WTC11 (cell line): Measurements from ENCODE around the gene RAB11FIP3. TPM values are rescaled to one million over a fixed set of nuclear protein-coding genes. Genes with fewer than 3 reads are reported as not detected.
"Not testable (repeated sequence)": the region's sequence is repeated elsewhere in the genome, so short reads cannot be mapped to it uniquely, and the experiment has no call there.

Experiments
- ATAC-seq: fragments of 200-7000 bp; cut with Tn5 transposase; 2 replicates; pipeline ENCODE4 v1.10.0; 2021; ENCODE audit warnings: mild to moderate bottlenecking, moderate library complexity
- CTCF ChIA-PET: fragments of 300-600 bp; sonication (Branson Sonifier 250); formaldehyde crosslinking; loops from one replicate; lab custom pipeline; 2021; ENCODE audit warnings: antibody characterized with exemption; lab: Charles Lee
- POLR2A ChIA-PET: fragments of 350-600 bp; sonication (Branson Sonifier 250); formaldehyde crosslinking; loops from one replicate; lab custom pipeline; 2021; ENCODE audit warnings: antibody characterized with exemption; lab: Charles Lee
- DNase-seq: peaks from one replicate; pipeline ENCODE4 v3.0.0; 2021; ENCODE audit warnings: low spot score
- H3K27ac Mint-ChIP-seq: 2 replicates; pipeline ENCODE4 v1.8.0; 2021; ENCODE audit warnings: mixed read lengths
- H3K27me3 Mint-ChIP-seq: 2 replicates; pipeline ENCODE4 v1.8.0; 2021; ENCODE audit warnings: low read depth, mild to moderate bottlenecking, moderate library complexity, mixed read lengths
- H3K36me3 Mint-ChIP-seq: 2 replicates; pipeline ENCODE4 v1.8.0; 2021; ENCODE audit warnings: mixed read lengths
- H3K4me1 Mint-ChIP-seq: 2 replicates; pipeline ENCODE4 v1.8.0; 2022; ENCODE audit warnings: mixed read lengths
- H3K4me3 Mint-ChIP-seq: 2 replicates; pipeline ENCODE4 v1.8.0; 2021; ENCODE audit warnings: mild to moderate bottlenecking, moderate library complexity, mixed read lengths
- H3K9me3 Mint-ChIP-seq: 2 replicates; pipeline ENCODE4 v1.8.0; 2021; ENCODE audit warnings: mixed read lengths
- E2F1 ChIP-seq: sonication (generic); formaldehyde crosslinking; IDR thresholded peaks from 2 replicates; pipeline ENCODE4 v1.8.0; 2022; ENCODE audit warnings: mild to moderate bottlenecking, missing genetic modification reagents
- FOXP4 ChIP-seq: sonication (generic); formaldehyde crosslinking; IDR thresholded peaks from 2 replicates; pipeline ENCODE4 v1.8.0; 2022; ENCODE audit warnings: mild to moderate bottlenecking, missing genetic modification reagents
- MLX ChIP-seq: sonication (generic); formaldehyde crosslinking; IDR thresholded peaks from 2 replicates; pipeline ENCODE4 v1.8.1; 2023; ENCODE audit warnings: mild to moderate bottlenecking, missing genetic modification reagents, moderate library complexity
- SMAD3 ChIP-seq: sonication (generic); formaldehyde crosslinking; IDR thresholded peaks from 2 replicates; pipeline ENCODE4 v1.8.0; 2022; ENCODE audit warnings: missing genetic modification reagents, mild to moderate bottlenecking, borderline replicate concordance
- SMAD4 ChIP-seq: sonication (generic); formaldehyde crosslinking; IDR thresholded peaks from 2 replicates; pipeline ENCODE4 v1.8.0; 2022; ENCODE audit warnings: mild to moderate bottlenecking, missing genetic modification reagents
- STAT6 ChIP-seq: sonication (generic); formaldehyde crosslinking; conservative IDR thresholded peaks from 2 replicates; pipeline ENCODE4 v1.8.1; 2023; ENCODE audit warnings: mild to moderate bottlenecking, low read depth, missing genetic modification reagents, moderate library complexity
- ZNF138 ChIP-seq: sonication (generic); formaldehyde crosslinking; conservative IDR thresholded peaks from 2 replicates; pipeline ENCODE4 v1.8.1; 2022; ENCODE audit warnings: mild to moderate bottlenecking, moderate library complexity, missing genetic modification reagents
- ZNF219 ChIP-seq: sonication (generic); formaldehyde crosslinking; IDR thresholded peaks from 2 replicates; pipeline ENCODE4 v1.8.0; 2023; ENCODE audit warnings: missing genetic modification reagents, mild to moderate bottlenecking, borderline replicate concordance
- ZNF263 ChIP-seq: sonication (generic); formaldehyde crosslinking; IDR thresholded peaks from 2 replicates; pipeline ENCODE4 v1.8.1; 2022; ENCODE audit warnings: low read depth, mild to moderate bottlenecking, moderate library complexity, missing genetic modification reagents
- total RNA-seq: library from RNA; stranded (reverse); gene quantifications from 3 replicates; pipeline ENCODE4 v1.2.3, GENCODE V29; 2021

RAB11FIP3 gene
- total RNA-seq, 1 experiment from 2014 or later, result 38.6 TPM

GRCh38 chr16:466651-467050 lies 41.2 kb downstream of the RAB11FIP3 start (continued):
- TF ChIP-seq ZNF138 (CRISPR knock-in tag), result no peak
- TF ChIP-seq SMAD4 (CRISPR knock-in tag), result no peak

GRCh38 chr16:467249-467871 lies 41.9 kb downstream of the RAB11FIP3 start:
- POLR2A ChIA-PET, H3K9me3 Mint-ChIP-seq, H3K4me3 Mint-ChIP-seq, H3K27me3 Mint-ChIP-seq, ATAC-seq, DNase-seq, H3K36me3 Mint-ChIP-seq: not testable (repeated sequence)
- 0 out of 2 replicates have a peak, but pooled peaks have one; percentile 29 for TF ChIP-seq ZNF263
- CTCF ChIA-PET, result interaction anchor here (0.6 to 1.7 kb wide), 3 partner anchors 20 to 142 kb away, joined by 3 to 7 read pairs (median 3); no protein-coding TSS in a partner anchor
- Mint-ChIP-seq H3K27ac (peak overlapping the region; percentile 74), H3K4me1 (peaks cover 26% of the 10 kb centered on the region)

- Mint-ChIP-seq H3K4me3 (no peak overlapping the region), H3K4me1 (peaks cover 29% of the 10 kb centered on the region), H3K36me3 (no peaks in the 10 kb centered on the region), H3K27ac (peak overlapping the region; percentile 97), H3K9me3 (no peaks in the 10 kb centered on the region), H3K27me3 (no peaks in the 10 kb centered on the region)
- DNase-seq (no peak), ATAC-seq (no peak; the same call in 1 of the 2 replicates)
- CTCF ChIA-PET, result interaction anchor here (0.5 to 2.0 kb wide), 5 partner anchors 9 to 28 kb away, joined by 3 to 11 read pairs (median 3); no protein-coding TSS in a partner anchor
- TF ChIP-seq FOXP4 (CRISPR knock-in tag), result no peak
- POLR2A ChIA-PET, result interaction anchor here (0.6 kb wide), 1 partner anchor 33 kb away, joined by 5 read pairs; no protein-coding TSS in a partner anchor
Observed at GRCh38 chr16:468068-468821, 42.8 kb downstream of the RAB11FIP3 start.

GRCh38 chr16:469459-469858 lies 44.0 kb downstream of the RAB11FIP3 start:
- DNase-seq, ATAC-seq, H3K4me3 Mint-ChIP-seq, H3K9me3 Mint-ChIP-seq, POLR2A ChIA-PET, H3K27ac Mint-ChIP-seq, H3K27me3 Mint-ChIP-seq, H3K36me3 Mint-ChIP-seq: not testable (repeated sequence)
- peaks cover 40% of the 10 kb centered on the region for H3K4me1 Mint-ChIP-seq
- CTCF ChIA-PET, result interaction anchor here (1.5 to 2.0 kb wide), 2 partner anchors 18 to 26 kb away, joined by 3 to 11 read pairs; no protein-coding TSS in a partner anchor

GRCh38 chr16:470418-470817 lies 45.0 kb downstream of the RAB11FIP3 start:
- CTCF ChIA-PET, result interaction anchor here (0.7 to 2.5 kb wide), 2 partner anchors 8 to 17 kb away, joined by 3 to 14 read pairs; no protein-coding TSS in a partner anchor
- H3K9me3 Mint-ChIP-seq, result no peaks in the 10 kb centered on the region
- H3K27ac Mint-ChIP-seq, result peak overlapping the region; percentile 45; the same call in 1 of the 2 replicates

More at GRCh38 chr16:470418-470817, 45.0 kb downstream of the RAB11FIP3 start:
- Mint-ChIP-seq H3K27me3 (no peaks in the 10 kb centered on the region), H3K4me3 (no peak overlapping the region), H3K4me1 (peaks cover 45% of the 10 kb centered on the region), H3K36me3 (no peaks in the 10 kb centered on the region)
- POLR2A ChIA-PET, result no interaction called here
- DNase-seq (no peak), ATAC-seq (no peak)
- TF ChIP-seq ZNF219 (CRISPR knock-in tag), result no peak
- TF ChIP-seq E2F1 (CRISPR knock-in tag), result no peak
- no peak for TF ChIP-seq STAT6 (CRISPR knock-in tag)
- TF ChIP-seq SMAD3, result no peak
- TF ChIP-seq MLX, result no peak
